ENCODE data around the gene FBXO22.
"Not testable (repeated sequence)": the region's sequence is repeated elsewhere in the genome, so short reads cannot be mapped to it uniquely, and the experiment has no call there.

FBXO22 gene

GRCh38 chr15:75952525-75952924 is 48.8 kb downstream of the FBXO22 start:
- no peak for TF ChIP-seq JUND (IDR thresholded peaks at IDR 0.05; ENCODE audit: low read depth)
- in situ Hi-C loops (cut with HindIII; ENCODE audit: low pct_unique_long_range_greater_than_20kb, low sequenced_read_pairs), result no loop called here
- no peak for DNase-seq (ENCODE audit: low read depth in 1 of 2, low spot score in 1 of 2)

GRCh38 chr15:75955720-75956119 is 52.0 kb downstream of the FBXO22 start:
- DNase-seq (ENCODE audit: low read depth in 1 of 2, low spot score in 1 of 2), result no peak
- no peak for TF ChIP-seq JUND (IDR thresholded peaks at IDR 0.05; ENCODE audit: low read depth)
- in situ Hi-C loops (cut with HindIII; ENCODE audit: low pct_unique_long_range_greater_than_20kb, low sequenced_read_pairs), result no loop called here

GRCh38 chr15:75961331-75961730 is 57.7 kb downstream of the FBXO22 start:
- in situ Hi-C loops (cut with HindIII; ENCODE audit: low pct_unique_long_range_greater_than_20kb, low sequenced_read_pairs), result no loop called here
- DNase-seq (ENCODE audit: low read depth in 1 of 2, low spot score in 1 of 2), result no peak
- no peak for TF ChIP-seq JUND (IDR thresholded peaks at IDR 0.05; ENCODE audit: low read depth)

GRCh38 chr15:75966073-75966472 is 62.4 kb downstream of the FBXO22 start:
- in situ Hi-C loops (cut with HindIII; ENCODE audit: low pct_unique_long_range_greater_than_20kb, low sequenced_read_pairs), result no loop called here
- TF ChIP-seq JUND (IDR thresholded peaks at IDR 0.05; ENCODE audit: low read depth), result no peak
- DNase-seq (ENCODE audit: low read depth in 1 of 2, low spot score in 1 of 2), result no peak

GRCh38 chr15:75976766-75977165 is 73.1 kb downstream of the FBXO22 start:
- in situ Hi-C loops (cut with HindIII; ENCODE audit: low pct_unique_long_range_greater_than_20kb, low sequenced_read_pairs); DNase-seq (ENCODE audit: low read depth in 1 of 2, low spot score in 1 of 2): not testable (repeated sequence)

- in situ Hi-C loops (cut with HindIII; ENCODE audit: low pct_unique_long_range_greater_than_20kb, low sequenced_read_pairs), result no loop called here
- no peak for TF ChIP-seq JUND (IDR thresholded peaks at IDR 0.05; ENCODE audit: low read depth)
- DNase-seq (ENCODE audit: low read depth in 1 of 2, low spot score in 1 of 2), result no peak
Measured at GRCh38 chr15:75981149-75981815, 77.6 kb downstream of the FBXO22 start.

GRCh38 chr15:75982468-75982867 is 78.8 kb downstream of the FBXO22 start:
- DNase-seq (ENCODE audit: low read depth in 1 of 2, low spot score in 1 of 2), result no peak
- TF ChIP-seq JUND (IDR thresholded peaks at IDR 0.05; ENCODE audit: low read depth), result no peak
- in situ Hi-C loops (cut with HindIII; ENCODE audit: low pct_unique_long_range_greater_than_20kb, low sequenced_read_pairs), result no loop called here

- DNase-seq (ENCODE audit: low read depth in 1 of 2, low spot score in 1 of 2); in situ Hi-C loops (cut with HindIII; ENCODE audit: low pct_unique_long_range_greater_than_20kb, low sequenced_read_pairs): not testable (repeated sequence)
Measured at GRCh38 chr15:75984706-75985105, 81.0 kb downstream of the FBXO22 start.

- in situ Hi-C loops (cut with HindIII; ENCODE audit: low pct_unique_long_range_greater_than_20kb, low sequenced_read_pairs), result no loop called here
- DNase-seq (ENCODE audit: low read depth in 1 of 2, low spot score in 1 of 2), result no peak
- TF ChIP-seq JUND (IDR thresholded peaks at IDR 0.05; ENCODE audit: low read depth), result no peak
Measured at GRCh38 chr15:75985971-75986370, 82.3 kb downstream of the FBXO22 start.

GRCh38 chr15:75989045-75989444 is 85.4 kb downstream of the FBXO22 start:
- peak in 1 of 2 experiments; percentile 56 for DNase-seq (ENCODE audit: low read depth in 1 of 2, low spot score in 1 of 2)
- TF ChIP-seq JUND (IDR thresholded peaks at IDR 0.05; ENCODE audit: low read depth), result no peak; the same call in 1 of the 2 replicates
- in situ Hi-C loops (cut with HindIII; ENCODE audit: low pct_unique_long_range_greater_than_20kb, low sequenced_read_pairs), result no loop called here

GRCh38 chr15:75989875-75990274 is 86.2 kb downstream of the FBXO22 start:
- in situ Hi-C loops (cut with HindIII; ENCODE audit: low pct_unique_long_range_greater_than_20kb, low sequenced_read_pairs), result no loop called here
- no peak for DNase-seq (ENCODE audit: low read depth in 1 of 2, low spot score in 1 of 2)
- TF ChIP-seq JUND (IDR thresholded peaks at IDR 0.05; ENCODE audit: low read depth), result no peak

All from T47D (cell line).